Upper lobe of left lung (tissue), 6 donors: ENCODE results near the gene GARS1. TPM values are rescaled to one million over a fixed set of nuclear protein-coding genes. Genes with fewer than 3 reads are reported as not detected.

ENCODE experiments used
- ATAC-seq, 2 donors: fragments of 200-7000 bp; cut with Tn5 transposase; one replicate each; pipeline ENCODE4 v1.9.1; 2022; ENCODE audit warnings: mild to moderate bottlenecking in 2 of 2, moderate library complexity in 2 of 2; ENCODE audit not compliant: low FRiP score in 2 of 2
- DNase-seq, 2 donors: peaks; one replicate each; pipeline ENCODE4 v3.0.0-alpha.2; 2019 to 2020
- H3K27ac ChIP-seq, 4 donors: fragments of 200-600 bp; sonication (generic); one replicate each; pipeline ENCODE4 v1.5.1; 2016 to 2019
- H3K27me3 ChIP-seq, 4 donors: fragments of 200-600 bp; sonication (generic); one replicate each; pipeline ENCODE4 v1.5.1; 2017 to 2019
- H3K36me3 ChIP-seq, 4 donors: fragments of 200-600 bp; sonication (generic); one replicate each; pipeline ENCODE4 v1.5.1; 2016 to 2019
- H3K4me1 ChIP-seq, 4 donors: fragments of 200-600 bp; sonication (generic); one replicate each; pipeline ENCODE4 v1.5.1; 2018 to 2019
- H3K4me3 ChIP-seq, 4 donors: fragments of 200-600 bp; sonication (generic); one replicate each; pipeline ENCODE4 v1.5.1; 2017 to 2019; ENCODE audit warnings: mild to moderate bottlenecking in 2 of 4, moderate library complexity in 1 of 4
- H3K9me3 ChIP-seq, 4 donors: fragments of 200-600 bp; sonication (generic); one replicate each; pipeline ENCODE4 v1.5.1; 2018 to 2019
- EP300 ChIP-seq, 4 donors: sonication (generic); formaldehyde crosslinking; IDR thresholded peaks; one replicate each; pipeline ENCODE4 v1.5.1; 2017; ENCODE audit warnings: antibody characterized with exemption in 4 of 4, control low read depth in 2 of 4
- POLR2A ChIP-seq, 4 donors: fragments of 450-650 bp; IDR thresholded peaks; one replicate each; pipeline ENCODE4 v1.5.1; 2016 to 2017; ENCODE audit warnings: antibody characterized with exemption in 4 of 4, mild to moderate bottlenecking in 2 of 4
- POLR2AphosphoS5 ChIP-seq, 2 donors: sonication (generic); formaldehyde crosslinking; IDR thresholded peaks; one replicate each; pipeline ENCODE4 v1.5.1; 2017; ENCODE audit warnings: antibody characterized with exemption in 2 of 2
- WGBS, 2 donors: methylation state at CpG; one replicate each; pipeline ENCODE4 v1.1.5; 2017 to 2018; 5-methylcytosine and 5-hydroxymethylcytosine counted together
- total RNA-seq, 6 donors: library from RNA; depleted of rRNA in 4 of 6; stranded (reverse); fragments of >200 nt in 4 of 6; gene quantifications; one replicate each; pipeline versions ENCODE4 v1.1.0 to v1.2.1, GENCODE V29; 2016 to 2021
- TF ChIP-seq, protein P1 (sequence below), 6 experiments: fragments of 450-650 bp in 4 of 6; fragments of 200-600 bp in 2 of 6; sonication (generic) in 2 of 6; IDR thresholded peaks; one replicate each; pipeline ENCODE4 v1.5.1; 2016 to 2019; ENCODE audit warnings: antibody characterized with exemption in 6 of 6
- donor health status: DM: no; HTN: no; CAD: no; lungs with moderate emphysema.
- donor health status: DM: no; HTN: yes; CAD: no; lungs with severe emphysema.

Gene GARS1
- total RNA-seq, 6 donors from 2014 or later = 59.5 to 107 (median 81.6) TPM

DNA sequence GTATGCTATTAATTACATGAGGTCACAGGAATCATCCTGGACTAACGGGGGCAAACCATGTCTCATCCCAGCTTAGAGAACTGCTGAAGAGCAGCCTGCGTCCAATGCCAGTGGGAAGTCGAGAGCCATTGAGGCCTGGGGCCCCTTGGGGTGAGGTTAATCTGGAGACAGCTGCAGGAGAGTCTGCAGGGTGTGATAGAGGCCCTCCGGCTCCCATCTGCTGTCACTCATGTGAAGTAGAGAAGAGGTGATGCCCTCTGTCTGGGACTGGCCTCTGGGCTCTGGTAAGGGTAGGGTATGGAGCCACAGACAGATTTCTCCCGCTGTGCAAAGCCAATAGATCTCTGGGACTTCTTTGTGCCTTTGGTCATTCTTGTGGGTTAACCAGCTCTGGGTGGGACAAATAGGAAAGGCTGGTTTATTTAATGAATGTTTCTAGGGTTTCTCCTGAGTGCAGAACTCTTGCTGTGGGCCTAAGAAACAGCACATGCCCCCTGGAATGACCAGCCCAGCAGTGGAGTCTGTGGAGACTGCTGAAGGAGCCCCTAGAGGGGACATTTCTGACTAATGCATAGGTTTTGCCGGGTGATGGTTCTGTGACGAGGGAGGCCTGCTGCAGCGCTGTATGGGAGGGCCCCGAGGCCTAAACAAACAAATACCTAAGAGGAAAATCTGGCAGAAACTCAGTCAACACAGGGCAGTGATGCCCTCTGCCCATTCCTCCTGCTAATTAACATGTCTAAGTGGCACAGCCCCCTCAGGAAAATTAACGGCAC, 53.1 kb downstream of the GARS1 start:
- WGBS, 2 donors = 87 to 90% methylated on average over 5 to 10 of the region's 10 CpGs
- H3K9me3 ChIP-seq = no peaks in the 10 kb centered on the region
- no peaks in the 10 kb centered on the region for H3K27me3 ChIP-seq
- TF ChIP-seq EP300 (IDR thresholded peaks at IDR 0.05) (no peak), POLR2AphosphoS5 (IDR thresholded peaks at IDR 0.05) (no peak), POLR2A (IDR thresholded peaks at IDR 0.05) (no peak)
- TF ChIP-seq, protein P1, sequence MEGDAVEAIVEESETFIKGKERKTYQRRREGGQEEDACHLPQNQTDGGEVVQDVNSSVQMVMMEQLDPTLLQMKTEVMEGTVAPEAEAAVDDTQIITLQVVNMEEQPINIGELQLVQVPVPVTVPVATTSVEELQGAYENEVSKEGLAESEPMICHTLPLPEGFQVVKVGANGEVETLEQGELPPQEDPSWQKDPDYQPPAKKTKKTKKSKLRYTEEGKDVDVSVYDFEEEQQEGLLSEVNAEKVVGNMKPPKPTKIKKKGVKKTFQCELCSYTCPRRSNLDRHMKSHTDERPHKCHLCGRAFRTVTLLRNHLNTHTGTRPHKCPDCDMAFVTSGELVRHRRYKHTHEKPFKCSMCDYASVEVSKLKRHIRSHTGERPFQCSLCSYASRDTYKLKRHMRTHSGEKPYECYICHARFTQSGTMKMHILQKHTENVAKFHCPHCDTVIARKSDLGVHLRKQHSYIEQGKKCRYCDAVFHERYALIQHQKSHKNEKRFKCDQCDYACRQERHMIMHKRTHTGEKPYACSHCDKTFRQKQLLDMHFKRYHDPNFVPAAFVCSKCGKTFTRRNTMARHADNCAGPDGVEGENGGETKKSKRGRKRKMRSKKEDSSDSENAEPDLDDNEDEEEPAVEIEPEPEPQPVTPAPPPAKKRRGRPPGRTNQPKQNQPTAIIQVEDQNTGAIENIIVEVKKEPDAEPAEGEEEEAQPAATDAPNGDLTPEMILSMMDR (IDR thresholded peaks at IDR 0.05) = no peak
- DNase-seq = no peak
- H3K4me1 ChIP-seq = no peaks in the 10 kb centered on the region
- no peak overlapping the region for H3K4me3 ChIP-seq
- H3K36me3 ChIP-seq = no peaks in the 10 kb centered on the region
- no peak overlapping the region for H3K27ac ChIP-seq
- ATAC-seq = no peak

DNA sequence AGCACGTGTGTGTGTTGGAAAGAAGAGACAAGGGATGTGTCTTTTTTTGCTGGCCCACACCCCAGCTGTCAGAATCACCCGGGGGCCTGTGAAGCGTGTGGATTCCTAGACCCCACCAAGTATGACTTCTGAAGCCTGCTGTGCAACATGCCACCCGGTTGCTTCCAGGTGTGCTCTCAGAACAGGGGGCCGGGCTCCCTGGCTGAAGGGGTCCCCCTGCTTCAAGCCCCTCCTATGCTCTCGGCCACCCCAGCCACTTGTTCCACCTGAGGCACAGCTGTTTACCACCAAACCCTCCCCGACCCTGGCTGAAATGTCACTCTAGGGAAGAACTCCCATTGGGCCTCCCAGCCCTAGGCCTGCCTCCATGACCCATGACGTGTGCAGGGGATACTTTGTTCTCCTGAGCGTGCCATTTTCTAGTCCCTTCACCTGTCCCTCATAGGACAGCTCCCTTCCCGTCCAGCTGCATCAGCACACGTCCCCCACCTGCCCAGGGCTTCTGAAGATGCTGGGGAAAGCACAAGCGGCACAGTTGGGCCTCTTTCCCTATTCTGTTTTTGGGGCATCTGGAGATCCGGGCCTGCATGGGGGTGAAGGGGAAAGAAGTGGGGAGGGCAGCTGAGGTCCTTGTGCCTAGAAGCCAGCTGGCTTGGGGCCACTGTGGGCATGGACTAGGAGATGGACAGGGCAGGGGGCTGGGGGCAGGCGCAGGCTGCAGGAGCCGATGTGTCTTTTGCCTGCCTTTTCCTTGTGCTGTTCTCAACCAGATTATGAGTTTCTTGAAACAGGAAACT, 54.3 kb downstream of the GARS1 start:
- DNase-seq = no peak
- H3K36me3 ChIP-seq = no peaks in the 10 kb centered on the region
- no peak for ATAC-seq
- TF ChIP-seq, protein P1 (IDR thresholded peaks at IDR 0.05) = no peak
- TF ChIP-seq POLR2A (IDR thresholded peaks at IDR 0.05) = no peak
- no peak for TF ChIP-seq EP300 (IDR thresholded peaks at IDR 0.05)
- no peak for TF ChIP-seq POLR2AphosphoS5 (IDR thresholded peaks at IDR 0.05)
- WGBS, 2 donors = 88 to 89% methylated on average over 12 to 15 of the region's 15 CpGs
- no peaks in the 10 kb centered on the region for H3K27me3 ChIP-seq
- no peaks in the 10 kb centered on the region for H3K4me1 ChIP-seq
- no peak overlapping the region for H3K4me3 ChIP-seq
- no peak overlapping the region for H3K27ac ChIP-seq
- H3K9me3 ChIP-seq = no peaks in the 10 kb centered on the region

DNA sequence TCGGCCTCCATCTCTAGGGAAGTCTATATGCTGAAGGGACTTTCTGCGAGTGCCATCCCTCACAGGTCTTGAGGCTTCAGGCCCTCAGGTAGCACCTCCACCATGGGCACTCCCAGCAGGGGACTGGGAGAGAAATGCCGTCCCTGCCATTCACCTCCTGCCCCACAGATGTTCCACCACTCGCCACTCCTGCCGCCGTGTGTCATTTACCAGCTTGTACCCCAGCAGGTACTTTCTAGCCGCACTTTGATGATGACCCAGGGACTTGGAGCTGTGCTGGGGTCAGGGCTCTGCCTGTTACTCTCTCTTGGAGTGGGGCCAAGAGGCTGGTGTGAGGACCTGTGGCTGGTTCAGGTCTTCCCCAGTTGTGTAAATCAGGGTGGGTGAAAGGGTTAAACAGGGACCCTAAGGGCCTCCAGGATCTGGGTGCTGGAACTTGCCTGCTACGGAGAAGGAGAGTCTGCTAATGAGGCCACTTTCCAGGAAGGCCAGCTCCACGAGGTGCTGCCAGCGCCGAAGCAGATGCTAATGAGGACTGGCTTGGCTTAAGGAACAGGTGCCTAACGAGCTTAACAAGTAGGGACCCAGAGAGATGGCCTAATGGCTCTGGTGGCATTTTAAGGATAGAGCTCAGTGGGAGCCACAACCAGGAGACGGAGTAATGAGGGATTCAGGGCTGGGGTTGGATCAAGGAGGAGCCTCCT, 55.2 kb downstream of the GARS1 start:
- H3K36me3 ChIP-seq = no peaks in the 10 kb centered on the region
- DNase-seq (no peak), ATAC-seq (no peak)
- H3K9me3 ChIP-seq = no peaks in the 10 kb centered on the region
- no peak overlapping the region for H3K27ac ChIP-seq
- H3K4me1 ChIP-seq = no peaks in the 10 kb centered on the region
- TF ChIP-seq POLR2A (IDR thresholded peaks at IDR 0.05) (no peak), POLR2AphosphoS5 (IDR thresholded peaks at IDR 0.05) (no peak), EP300 (IDR thresholded peaks at IDR 0.05) (no peak)
- TF ChIP-seq, protein P1 (IDR thresholded peaks at IDR 0.05) = no peak
- WGBS, 2 donors = 87 to 89% methylated on average over 12 to 13 of the region's 13 CpGs
- H3K27me3 ChIP-seq = no peaks in the 10 kb centered on the region
- no peak overlapping the region for H3K4me3 ChIP-seq

DNA sequence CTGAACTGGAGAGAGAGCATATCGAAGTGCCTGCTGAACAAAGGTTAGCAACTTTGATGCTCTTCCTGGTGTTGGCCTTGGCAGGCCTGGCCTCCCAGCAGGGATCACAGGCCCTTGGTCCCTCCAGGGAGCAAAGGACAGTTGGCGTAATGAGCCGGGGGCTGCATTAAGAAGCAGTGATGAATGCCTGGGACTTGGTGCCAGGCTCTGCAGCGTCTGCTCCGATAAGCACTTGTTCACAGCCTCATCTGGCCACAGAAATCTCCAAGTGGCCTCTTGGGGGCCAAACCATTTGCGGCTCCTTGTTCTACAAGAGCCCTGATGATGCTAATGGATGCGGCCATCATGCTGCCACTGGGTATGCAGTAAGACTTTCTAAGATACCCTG, 55.7 kb downstream of the GARS1 start:
- DNase-seq (no peak), ATAC-seq (no peak)
- no peaks in the 10 kb centered on the region for H3K4me1 ChIP-seq
- no peak overlapping the region for H3K27ac ChIP-seq
- TF ChIP-seq POLR2AphosphoS5 (IDR thresholded peaks at IDR 0.05) (no peak), POLR2A (IDR thresholded peaks at IDR 0.05) (no peak), EP300 (IDR thresholded peaks at IDR 0.05) (no peak)
- TF ChIP-seq, protein P1 (IDR thresholded peaks at IDR 0.05) = no peak
- H3K36me3 ChIP-seq = no peaks in the 10 kb centered on the region
- no peak overlapping the region for H3K4me3 ChIP-seq
- H3K27me3 ChIP-seq = no peaks in the 10 kb centered on the region
- H3K9me3 ChIP-seq = no peaks in the 10 kb centered on the region
- WGBS, 2 donors = 91 to 100% methylated on average over 5 to 7 of the region's 7 CpGs
